Cardiac fibroblast (primary cell): Measurements from ENCODE around the gene MAP3K12.
A peak's percentile ranks its signal among the peaks of the same experiment; 100 is the strongest.

ENCODE experiments used
- DNase-seq, 2 donors: peaks; one replicate each; pipeline versions ENCODE4 v3.0.0 to v3.0.0-alpha.2; 2010; ENCODE audit warnings: low read depth in 2 of 2
- H3K4me3 ChIP-seq, 2 donors: replicated peaks in 1 of 2; 1 replicate in 1 of 2; 2 replicates in 1 of 2; pipeline ENCODE4 v1.5.1; 2011; ENCODE audit warnings: low read depth in 2 of 2, low read length in 2 of 2, mild to moderate bottlenecking in 2 of 2, moderate library complexity in 1 of 2
- TF ChIP-seq, protein P1 (sequence below): IDR thresholded peaks from one replicate; pipeline ENCODE4 v1.5.1; 2011; ENCODE audit warnings: low read depth, mild to moderate bottlenecking, low read length, inconsistent platforms

The MAP3K12 gene

DNA sequence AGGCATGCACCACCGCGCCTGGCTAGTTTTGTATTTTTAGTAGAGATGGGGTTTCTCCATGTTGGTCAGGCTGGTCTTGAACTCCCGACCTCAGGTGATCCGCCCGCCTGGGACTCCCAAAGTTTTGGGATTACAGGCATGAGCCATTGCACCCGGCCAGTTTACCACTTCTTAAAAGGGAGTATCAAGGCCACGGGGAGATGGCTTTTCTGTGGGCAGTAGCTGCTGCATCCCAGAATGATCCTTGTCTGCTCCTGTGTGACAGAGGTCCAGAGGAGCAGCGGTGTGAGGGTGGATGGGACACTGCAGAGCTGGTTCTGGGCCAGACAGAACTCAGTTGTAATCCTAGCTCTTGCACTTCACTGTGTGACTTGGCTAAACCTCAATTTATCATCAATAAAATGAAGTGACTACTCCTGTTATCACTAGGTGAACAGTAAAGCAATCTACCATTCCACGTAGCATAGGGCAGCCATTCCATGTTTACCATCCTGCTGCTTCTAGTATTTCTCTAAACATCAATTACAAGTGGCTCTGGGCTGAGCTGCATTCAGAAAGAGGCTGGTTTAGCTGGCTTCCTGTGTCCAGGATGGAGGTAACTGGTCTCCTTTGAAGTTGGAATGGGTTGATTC is 11.0 kb upstream of the MAP3K12 start:
- TF ChIP-seq, protein P1, sequence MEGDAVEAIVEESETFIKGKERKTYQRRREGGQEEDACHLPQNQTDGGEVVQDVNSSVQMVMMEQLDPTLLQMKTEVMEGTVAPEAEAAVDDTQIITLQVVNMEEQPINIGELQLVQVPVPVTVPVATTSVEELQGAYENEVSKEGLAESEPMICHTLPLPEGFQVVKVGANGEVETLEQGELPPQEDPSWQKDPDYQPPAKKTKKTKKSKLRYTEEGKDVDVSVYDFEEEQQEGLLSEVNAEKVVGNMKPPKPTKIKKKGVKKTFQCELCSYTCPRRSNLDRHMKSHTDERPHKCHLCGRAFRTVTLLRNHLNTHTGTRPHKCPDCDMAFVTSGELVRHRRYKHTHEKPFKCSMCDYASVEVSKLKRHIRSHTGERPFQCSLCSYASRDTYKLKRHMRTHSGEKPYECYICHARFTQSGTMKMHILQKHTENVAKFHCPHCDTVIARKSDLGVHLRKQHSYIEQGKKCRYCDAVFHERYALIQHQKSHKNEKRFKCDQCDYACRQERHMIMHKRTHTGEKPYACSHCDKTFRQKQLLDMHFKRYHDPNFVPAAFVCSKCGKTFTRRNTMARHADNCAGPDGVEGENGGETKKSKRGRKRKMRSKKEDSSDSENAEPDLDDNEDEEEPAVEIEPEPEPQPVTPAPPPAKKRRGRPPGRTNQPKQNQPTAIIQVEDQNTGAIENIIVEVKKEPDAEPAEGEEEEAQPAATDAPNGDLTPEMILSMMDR: no peak
- H3K4me3 ChIP-seq: no peak overlapping the region
- DNase-seq: no peak

DNA sequence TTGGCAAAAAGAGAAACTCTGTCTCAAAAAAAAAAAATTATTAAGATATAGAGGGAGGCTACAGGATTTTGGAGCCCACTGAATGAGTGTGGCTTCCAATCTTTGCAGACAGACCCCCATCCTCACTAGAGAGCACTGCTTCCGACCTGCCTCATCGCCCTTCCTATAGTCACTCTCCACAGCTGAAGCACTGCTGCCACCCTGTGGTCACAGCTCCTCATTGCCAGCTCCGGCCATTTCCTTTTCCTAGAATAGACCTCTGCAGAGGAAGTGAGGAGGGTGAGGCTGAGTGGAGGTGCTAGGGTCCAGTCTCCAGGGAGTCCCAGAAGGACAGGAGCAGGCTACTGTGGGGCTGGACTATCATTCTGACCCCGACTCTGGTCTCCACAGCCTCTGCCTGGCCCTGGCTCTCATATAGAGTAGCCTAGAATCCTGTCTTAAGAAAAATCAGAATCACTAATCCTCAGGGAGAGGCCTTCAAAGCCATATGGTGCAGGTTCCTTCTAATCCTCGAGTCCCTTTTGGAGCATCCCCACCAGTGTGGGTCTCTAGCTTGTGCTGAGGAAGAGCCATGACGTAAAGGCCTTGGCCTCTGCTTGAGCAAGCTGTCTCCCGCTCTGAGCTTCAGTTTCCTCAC is 9.4 kb upstream of the MAP3K12 start:
- DNase-seq: peak; percentile 80 to 84
- H3K4me3 ChIP-seq: no peak overlapping the region
- TF ChIP-seq, protein P1: peak; percentile 91

DNA sequence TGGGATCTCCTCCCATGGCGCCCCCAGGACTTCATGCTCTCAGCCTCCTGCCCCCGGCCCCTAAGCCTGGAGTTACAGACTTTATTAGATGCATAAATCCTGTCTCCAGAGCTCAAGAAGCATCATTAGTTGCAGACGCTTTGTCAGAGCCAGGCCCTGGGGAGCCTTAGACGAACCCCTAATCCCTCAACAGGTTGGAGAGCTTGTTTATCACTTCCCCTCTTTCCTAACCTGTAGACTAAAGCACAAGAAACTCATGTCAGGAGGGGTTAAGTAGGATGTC is 8.3 kb upstream of the MAP3K12 start:
- TF ChIP-seq, protein P1: no peak
- no peak overlapping the region for H3K4me3 ChIP-seq
- no peak for DNase-seq

GRCh38 chr12:53506881-53507602 is 7.8 kb upstream of the MAP3K12 start, which contains the start of gene NPFF:
Gene NPFF, minus strand, starts transcription at chr12:53507484. Its CDS starts 10 bp downstream, at chr12:53507474.
- TF ChIP-seq, protein P1: no peak
- H3K4me3 ChIP-seq: no peak within 1 kb of the TSS
- no peak for DNase-seq

GRCh38 chr12:53506450-53506785 is 7.2 kb upstream of the MAP3K12 start:
- no peak for DNase-seq
- TF ChIP-seq, protein P1: no peak
- H3K4me3 ChIP-seq: no peak overlapping the region

- no peak for DNase-seq
- TF ChIP-seq, protein P1: no peak
- no peak overlapping the region for H3K4me3 ChIP-seq
Observed at GRCh38 chr12:53505555-53506449, 6.5 kb upstream of the MAP3K12 start.
